GM19328 (cell line): ENCODE data around the gene MKLN1.
"Not testable (repeated sequence)": the region's sequence is repeated elsewhere in the genome, so short reads cannot be mapped to it uniquely, and the experiment has no call there.

ENCODE experiments used
- ATAC-seq: cut with Tn5 transposase; IDR thresholded peaks from one replicate; pipeline ENCODE4 v1.9.1; 2021; ENCODE audit warnings: mild to moderate bottlenecking, moderate library complexity; ENCODE audit not compliant: unreplicated experiment

MKLN1 gene

DNA sequence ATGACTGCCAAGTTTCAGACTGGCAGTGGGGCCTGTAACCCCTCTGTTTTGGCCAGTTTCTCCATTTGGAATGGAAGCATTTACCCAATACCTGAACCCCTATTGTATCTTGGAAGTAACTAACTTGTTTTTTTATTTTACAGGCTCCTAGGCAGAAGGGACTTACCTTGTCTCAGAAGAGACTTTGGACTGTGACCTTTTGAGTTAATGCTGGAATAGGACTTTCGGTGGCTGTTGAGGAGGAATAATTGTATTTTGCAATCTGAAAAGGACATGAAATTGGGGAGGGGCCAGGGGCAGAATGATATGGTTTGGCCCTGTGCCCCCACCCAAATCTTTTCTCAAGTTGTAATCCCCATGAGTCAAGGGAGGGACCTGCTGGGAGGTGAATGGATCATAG is 20.0 kb upstream of the MKLN1 start:
- no peak for ATAC-seq

DNA sequence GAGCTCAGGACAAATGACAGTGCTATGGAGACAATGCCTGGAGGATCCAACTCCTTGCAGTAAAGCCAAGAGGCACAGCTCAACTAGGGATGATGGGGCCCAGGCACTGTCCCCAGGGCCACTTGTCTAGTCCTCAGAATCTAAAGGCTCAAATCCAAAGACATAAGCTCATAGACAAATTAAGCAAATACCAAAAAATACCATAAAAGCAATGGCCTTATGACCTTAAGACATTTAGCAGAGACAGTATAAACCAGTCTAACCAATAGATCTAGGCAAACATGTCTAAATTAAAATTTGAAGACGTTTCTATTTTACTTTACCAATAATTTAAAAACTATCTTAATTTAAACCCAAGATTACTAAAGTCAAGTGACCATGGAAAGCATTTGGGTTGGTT is 14.8 kb upstream of the MKLN1 start:
- no peak for ATAC-seq

DNA sequence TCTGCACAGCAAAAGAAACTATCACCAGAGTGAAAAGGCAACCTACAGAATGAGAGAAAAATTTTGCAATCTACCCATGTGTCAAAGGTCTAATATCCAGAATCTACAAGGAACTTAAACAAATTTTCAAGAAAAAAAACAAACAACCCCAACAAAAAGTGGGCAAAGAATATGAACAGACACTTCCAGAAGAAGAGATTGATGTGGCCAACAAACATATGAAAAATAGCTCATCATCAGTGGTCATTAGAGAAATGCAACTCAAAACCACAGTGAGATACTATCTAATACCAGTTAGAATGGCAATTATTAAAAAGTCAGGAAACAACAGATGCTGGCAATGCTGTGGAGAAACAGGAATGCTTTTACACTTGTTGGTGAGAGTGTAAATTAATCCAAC is 7.1 kb upstream of the MKLN1 start:
- no peak for ATAC-seq

DNA sequence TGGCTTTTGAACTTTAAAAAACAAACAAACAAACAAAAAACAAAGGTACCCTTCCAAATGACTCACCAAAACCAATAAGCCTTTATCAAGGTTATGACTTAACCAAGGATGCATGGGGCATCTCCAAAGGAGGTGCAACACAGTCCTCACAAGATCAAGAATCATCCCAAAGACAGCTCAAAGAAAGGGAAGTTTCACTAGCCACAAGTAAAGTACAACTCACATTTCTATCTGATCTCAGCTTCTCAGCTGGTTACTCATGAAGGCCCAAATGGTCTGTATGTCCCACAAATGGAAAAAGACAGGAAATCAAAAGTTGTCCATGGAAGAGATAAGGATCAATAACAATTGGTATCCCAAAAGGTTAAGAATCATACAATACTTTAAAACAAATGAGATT is 6.0 kb upstream of the MKLN1 start:
- no peak for ATAC-seq

DNA sequence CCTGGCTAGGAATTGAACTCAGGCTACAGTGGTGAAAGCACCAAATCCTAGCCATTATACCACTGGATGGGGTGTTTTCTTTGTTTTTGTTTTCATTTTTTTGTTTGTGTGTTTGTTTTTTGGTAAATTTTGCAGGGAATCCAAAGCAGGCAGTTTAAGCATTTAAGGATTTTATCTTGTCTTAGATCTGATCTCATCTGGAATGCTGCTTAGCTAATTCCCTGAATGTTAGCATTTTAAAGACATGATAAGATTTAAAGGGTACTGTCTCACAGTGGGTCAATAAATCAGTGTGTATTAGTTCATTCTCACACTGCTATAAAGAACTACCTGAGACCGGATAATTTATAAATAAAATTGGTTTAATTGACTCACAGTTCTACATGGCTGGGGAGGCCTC is 5.6 kb upstream of the MKLN1 start:
- no peak for ATAC-seq

DNA sequence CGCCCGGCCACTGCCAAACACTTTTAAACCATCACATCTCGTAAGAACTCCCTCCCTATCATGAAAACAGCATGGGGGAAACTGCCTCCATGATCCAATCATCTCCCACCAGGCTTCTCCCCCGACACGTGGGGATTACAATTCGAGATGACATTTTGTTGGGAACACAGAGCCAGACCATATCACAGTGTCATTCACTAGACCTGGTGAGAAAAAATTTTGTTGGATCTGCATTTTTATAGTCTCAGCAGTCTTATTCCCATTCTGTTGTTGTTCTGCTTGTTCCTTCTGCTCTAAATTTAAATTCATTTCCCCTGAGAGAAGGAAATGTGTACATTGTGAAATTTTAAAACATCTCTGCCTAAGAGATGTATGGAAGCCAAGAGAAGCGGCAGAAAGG is 4.8 kb upstream of the MKLN1 start:
- no peak for ATAC-seq

DNA sequence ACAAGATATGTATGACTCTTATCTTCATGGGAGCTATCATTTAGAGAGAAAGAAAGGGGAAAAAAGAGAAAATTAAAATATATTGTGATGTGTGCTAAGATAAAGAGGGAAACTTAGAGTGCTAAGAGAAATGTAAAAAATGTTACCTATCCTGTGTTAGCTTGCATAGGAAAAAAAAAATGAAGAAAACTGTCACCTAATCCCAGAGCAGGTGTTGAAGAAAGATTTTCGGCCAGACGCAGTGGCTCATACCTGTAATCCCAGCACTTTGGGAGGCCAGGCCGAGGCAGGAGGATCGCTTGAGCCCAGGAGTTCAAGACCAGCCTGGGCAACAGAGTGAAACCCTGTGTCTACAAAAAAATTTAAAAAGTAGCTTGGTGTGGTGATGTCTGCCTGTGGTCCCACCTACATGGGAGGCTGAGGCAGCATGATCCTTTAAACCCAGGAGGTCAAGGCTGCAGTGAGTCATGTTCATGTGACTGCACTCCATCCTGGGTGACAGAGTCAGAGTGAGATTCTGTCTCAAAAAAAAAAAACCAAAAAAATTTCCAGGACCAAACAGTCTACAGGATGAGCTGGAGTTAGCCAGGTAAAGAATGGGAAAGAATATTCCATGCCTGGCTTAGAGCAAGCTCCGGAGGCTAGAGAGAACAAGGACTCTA is 2.4 kb upstream of the MKLN1 start:
- ATAC-seq, result no peak

DNA sequence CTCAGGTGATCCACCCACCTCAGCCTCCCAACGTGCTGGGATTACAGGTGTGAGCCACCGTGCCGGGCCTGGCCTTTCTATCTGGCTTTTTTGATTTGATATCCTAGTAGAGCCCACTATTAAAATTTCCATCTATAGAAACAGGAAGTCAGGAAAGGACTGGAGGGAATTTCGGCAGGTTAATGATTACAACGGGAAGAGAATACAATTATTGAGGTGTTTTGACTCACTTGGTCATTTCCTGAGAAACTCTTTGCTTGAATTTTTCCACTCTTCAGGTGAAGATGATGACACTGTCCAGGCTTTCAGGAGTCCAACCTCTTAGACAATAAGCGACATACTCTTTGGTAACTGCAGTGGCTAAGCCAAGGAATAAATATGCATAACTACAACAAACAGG is 1.1 kb upstream of the MKLN1 start:
- ATAC-seq, result no peak

DNA sequence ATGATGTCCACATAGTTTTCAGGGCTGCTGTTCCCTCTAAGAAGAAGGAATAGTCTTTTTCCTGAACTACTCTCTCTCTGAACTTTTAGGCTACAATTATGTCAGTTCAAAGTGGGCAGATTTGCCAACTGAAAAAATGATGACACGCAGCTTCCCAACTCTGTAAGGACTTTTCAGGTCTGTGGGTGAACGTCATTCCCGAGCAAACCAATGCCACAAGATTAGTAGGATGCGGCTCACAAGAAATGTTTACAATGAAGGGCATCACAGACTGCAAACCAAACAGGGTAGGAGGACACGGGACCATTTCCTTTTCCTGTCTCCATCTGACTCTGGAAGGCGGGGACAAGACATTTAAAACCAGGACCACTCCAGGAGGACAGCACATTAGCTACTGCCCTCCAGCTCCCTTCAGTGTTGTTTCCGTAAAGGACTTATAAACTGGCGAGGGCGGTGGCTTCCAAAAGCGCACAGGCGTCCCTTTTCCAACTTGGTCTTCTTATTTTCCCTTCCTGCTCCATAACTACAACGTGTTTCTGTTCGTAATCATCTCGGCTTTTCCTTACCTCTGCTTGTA is 539 bp upstream of the MKLN1 start:
- no peak for ATAC-seq

DNA sequence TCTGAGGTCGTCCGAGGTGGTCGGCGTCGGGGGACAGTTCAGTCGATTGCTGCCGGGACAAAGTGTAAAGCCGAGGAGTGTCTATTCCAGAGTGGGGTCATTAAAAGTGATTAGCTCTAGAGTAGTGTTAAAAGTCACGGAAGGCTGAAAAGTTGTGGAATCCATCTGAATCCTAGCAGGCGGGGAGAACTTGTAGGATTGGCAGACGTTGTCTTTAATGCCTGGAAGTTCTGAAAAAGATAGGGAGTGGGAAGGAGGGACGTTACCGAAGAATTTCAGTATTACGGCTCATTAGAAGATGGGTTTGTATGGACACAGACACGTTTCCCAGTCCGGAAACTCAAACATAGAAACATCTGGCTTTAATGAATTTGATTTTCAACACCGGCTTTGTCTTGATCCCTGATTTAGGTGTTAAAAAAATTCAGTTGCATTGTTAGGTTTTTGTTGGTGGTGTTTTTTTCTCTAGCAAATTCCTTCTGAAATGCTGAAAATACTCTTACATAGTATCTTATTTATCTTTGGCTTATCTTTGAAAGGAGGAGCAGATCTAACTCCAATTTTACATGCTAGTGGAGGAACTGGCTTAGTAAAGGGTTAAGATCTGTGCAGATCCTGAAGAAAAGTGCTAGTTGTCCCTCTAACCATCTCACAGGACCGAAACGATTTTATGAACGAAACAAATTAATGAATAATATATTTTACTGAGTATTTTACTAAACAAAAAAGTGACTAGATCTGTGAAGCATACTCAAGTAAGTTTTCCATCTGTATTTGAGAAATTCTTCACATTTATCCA is 900 bp downstream of the MKLN1 start:
- no peak for ATAC-seq

DNA sequence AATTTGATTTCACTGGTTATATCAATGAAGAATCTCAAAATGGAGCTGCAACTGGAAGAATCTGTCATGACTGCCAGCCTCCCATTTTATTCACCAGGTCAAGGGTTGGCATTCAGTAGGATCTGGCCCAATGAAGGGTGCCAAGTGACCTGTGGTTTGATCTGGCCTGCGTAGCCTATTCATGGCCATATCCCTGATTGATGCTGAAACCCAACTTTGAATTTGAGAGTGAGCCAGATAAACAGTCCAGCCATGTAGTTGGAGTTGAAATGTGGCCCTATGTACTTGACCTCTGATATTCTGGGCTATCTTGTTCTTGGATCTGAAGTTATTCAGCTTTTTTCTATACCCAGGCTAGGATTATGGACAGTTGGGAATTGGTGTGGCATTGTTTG is 1.5 kb downstream of the MKLN1 start:
- no peak for ATAC-seq

DNA sequence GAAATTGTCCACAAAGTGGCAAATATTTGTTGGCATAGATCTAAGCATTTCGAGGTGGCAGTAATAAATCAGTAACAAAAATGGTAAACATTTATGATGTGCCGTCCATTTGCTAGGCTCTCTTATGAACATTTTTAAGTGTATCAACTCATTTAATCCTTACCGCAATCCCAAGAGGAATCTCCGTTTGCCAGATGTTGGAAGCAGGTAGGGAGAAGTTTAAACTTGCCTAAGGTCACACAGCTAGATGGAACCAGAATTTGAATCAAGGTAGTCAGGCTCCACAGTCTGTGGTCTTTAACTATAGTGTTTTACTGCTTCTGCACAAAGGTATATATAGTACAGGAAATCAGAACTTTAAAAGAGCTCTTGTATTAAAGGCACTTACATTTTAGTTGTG is 2.6 kb downstream of the MKLN1 start:
- no peak for ATAC-seq

DNA sequence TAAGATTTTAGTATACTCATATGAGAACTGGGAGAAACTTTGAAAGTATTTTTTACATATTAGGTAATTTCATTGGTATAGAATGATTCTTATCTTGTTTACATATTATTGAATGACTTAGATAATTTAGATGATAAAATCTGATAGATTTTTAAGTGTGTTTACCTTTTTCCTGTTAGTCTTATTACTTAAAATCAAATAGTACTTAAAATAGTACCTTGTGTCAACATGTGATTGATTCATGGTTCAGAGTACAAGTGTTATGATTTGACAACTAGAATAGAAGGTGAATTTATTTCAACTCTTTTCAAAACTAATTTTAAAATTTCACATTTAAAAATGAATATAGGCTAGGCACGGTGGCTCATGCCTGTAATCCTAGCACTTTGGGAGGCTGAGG is 4.1 kb downstream of the MKLN1 start:
- ATAC-seq, result no peak

DNA sequence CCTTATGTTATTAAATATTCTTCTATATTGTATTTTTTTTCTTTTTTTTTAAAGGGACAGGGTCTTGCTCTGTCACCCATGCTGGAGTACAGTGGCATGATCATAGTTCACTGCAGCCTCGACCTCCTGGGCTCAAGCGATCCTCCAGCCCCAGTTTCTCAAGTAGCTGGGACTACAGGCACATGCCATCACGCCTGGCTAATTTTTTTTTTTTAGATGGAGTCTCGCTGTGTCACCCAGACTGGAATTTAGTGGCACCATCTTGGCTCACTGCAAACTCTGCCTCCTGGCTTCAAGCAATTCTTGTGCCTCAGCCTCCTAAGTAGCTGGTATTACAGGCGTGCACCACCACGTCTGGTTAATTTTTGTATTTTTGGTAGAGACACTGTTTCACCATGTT is 5.1 kb downstream of the MKLN1 start:
- ATAC-seq, result not testable (repeated sequence)

DNA sequence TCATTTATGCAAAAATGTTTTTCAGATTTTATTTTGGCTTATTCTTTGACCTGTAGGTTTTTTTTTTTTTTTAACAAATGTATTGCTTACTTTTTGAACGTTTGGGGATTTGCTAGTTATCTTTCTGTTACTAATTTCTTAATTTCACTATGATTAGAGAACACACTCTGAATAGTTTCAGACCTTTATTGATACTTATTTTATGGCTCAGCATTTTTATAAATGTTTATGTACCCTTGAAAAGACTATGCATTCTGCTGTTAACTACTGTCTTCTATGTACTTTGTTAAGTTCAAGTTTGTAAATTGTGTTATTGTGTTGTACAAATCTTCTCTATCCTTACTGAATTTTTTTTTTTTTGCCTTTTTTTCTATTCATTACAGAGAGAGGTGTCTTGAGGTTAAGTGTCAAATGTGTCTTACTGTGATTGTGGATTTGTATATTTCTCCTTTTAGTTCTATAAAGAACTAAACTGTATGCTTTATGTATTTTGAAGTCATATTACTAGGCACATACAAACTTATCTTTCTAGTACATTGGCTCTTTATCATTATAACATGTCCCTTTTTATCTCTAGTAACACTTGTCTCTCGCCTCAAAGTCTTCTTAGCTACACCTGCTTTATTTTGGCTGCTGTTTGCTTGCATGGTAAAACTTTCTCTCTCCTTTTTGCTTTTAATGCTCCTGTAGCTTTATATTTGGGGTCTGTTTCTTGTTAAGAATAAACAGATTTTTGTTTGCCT is 8.1 kb downstream of the MKLN1 start:
- ATAC-seq, result no peak

DNA sequence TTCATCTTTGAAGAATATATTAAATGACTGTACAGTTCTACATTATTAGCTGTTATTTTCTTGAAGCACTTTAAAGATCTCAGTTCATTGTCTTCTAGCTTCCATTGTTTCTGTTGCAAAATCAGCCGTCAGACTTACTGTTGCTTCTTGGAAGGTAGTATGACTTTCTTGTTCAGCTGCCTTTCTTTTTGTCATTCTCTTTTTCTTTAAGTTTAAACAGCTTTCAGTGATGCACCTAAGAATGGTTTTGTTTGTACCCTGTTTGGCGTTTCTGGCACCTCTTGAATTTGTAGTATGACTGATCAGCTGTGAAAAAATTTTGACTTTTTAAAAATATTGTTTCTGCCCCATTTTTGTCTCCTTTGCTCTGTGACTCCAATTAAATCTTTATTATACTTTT is 9.3 kb downstream of the MKLN1 start:
- ATAC-seq, result no peak

DNA sequence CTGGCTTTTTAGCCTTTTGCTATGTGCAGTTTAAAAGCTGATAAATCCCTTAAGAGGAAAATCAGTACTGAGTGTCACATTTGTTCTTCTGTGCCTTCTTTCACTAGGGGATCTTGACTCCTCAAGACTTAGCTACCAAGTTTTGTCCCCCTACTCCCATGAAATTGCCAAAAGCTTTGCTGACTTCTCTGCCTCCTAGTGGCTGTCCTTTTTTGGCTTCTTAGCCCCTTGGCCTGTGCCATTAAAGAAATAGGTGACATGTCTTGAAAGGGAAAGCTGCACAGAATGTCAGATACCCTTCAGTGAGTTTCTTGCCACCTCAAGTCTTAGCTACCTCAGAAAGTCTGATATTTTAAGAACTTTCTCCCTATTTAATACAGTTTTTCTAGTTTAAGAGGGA is 10.5 kb downstream of the MKLN1 start:
- no peak for ATAC-seq

DNA sequence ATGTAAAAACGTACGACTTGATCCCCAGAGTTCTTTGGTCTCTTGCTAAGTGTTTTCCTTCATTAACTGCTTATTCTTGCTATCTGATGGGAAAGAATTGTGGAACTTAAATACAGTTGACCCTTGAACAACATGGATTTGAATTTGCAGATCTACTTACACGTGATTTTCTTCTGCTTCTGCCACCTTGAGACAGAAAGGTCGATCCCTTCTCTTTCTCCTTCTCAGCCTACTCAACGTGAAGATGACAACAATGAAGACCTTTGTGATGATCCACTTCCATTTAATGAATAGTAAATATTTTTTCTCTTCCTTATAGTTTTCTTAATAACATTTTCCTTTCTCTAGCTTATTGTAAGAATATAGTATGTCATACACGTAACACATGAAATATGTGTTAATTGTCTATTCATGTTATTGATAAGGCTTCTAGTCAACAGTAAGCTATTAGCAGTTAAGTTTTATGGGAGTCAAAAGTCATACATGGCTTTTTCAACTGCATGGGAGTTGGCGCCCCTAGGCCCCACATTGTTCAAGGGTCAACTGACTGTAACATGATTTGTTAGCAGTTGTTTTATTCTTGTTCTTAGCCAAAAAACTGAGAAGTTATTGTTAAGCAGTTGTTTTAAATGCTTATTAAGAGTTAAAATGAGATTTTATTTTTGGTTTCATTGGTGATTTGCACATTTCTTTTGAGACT is 11.2 kb downstream of the MKLN1 start:
- ATAC-seq, result no peak

DNA sequence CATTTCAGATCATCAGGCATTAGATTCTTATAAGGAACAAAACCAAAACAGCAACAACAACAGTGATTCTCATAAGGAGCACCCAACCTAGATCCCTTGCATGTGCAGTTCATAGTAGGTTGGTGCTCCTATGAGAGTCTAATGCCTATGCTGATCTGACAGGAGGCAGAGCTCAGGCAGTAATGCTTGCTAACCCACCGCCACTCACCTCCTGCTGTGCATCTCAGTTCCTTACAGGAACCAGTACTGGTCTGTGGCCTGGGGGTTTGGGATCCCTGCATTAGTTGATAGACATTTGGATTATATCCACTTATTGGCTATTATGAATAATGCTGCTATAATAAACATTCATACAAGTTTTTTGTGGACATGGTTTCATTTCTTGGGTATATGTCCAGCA is 14.0 kb downstream of the MKLN1 start:
- ATAC-seq, result no peak

DNA sequence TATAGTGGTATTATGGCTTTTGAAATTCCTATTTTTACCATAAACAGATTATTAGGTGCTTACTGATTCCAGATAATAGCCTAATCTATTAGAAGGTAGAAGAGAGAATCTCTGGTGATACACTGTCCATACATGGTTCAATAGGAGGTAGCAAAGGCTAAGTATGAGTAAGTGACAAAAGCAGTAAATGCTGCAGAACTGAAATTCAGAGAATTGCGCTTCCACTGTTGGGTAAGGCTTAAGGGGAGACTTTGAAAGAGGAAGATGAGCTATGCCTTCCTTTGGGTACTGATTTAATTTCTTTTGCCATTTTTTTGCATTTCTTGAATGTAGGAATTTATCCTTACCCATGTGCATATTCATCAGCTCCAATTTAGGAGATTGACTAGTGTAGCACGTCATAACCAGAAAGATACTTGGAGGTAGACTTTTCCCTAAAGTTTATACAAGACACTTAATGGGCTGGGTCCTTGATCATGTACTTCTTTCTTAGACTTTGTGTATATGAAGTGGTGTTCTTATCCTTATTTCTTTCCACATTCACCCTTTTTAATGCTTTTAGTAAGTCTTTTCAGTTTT is 15.3 kb downstream of the MKLN1 start:
- ATAC-seq, result no peak
